Activated naive CD8-positive, alpha-beta T cell treated with anti-CD3 and anti-CD28 coated beads for 36 hours (primary cell): ENCODE measurements around the gene PXDN. TPM values are rescaled to one million over a fixed set of nuclear protein-coding genes. Genes with fewer than 3 reads are reported as not detected.

ENCODE experiments used
- DNase-seq: peaks from one replicate; pipeline ENCODE4 v3.0.0; 2021
- H3K27ac Mint-ChIP-seq: one replicate; pipeline ENCODE4 v1.8.0; 2022; ENCODE audit warnings: mild to moderate bottlenecking, moderate library complexity, mixed read lengths
- H3K27me3 Mint-ChIP-seq: one replicate; pipeline ENCODE4 v1.8.0; 2022; ENCODE audit warnings: mild to moderate bottlenecking, mixed read lengths
- H3K36me3 Mint-ChIP-seq: one replicate; pipeline ENCODE4 v1.8.0; 2021; ENCODE audit warnings: mild to moderate bottlenecking, mixed read lengths
- H3K4me1 Mint-ChIP-seq: one replicate; pipeline ENCODE4 v1.8.0; 2021; ENCODE audit warnings: mixed read lengths
- H3K4me3 Mint-ChIP-seq: one replicate; pipeline ENCODE4 v1.8.0; 2022; ENCODE audit warnings: mild to moderate bottlenecking, moderate library complexity, mixed read lengths
- H3K9me3 Mint-ChIP-seq: one replicate; pipeline ENCODE4 v1.8.0; 2022; ENCODE audit warnings: mixed read lengths
- total RNA-seq, 2 experiments: library from RNA; stranded (reverse); gene quantifications; one replicate each; pipeline ENCODE4 v1.2.3, GENCODE V29; 2021

The PXDN gene
- total RNA-seq, 2 experiments from 2014 or later = 1.8 to 2.1 TPM

- no peaks in the 10 kb centered on the region for H3K9me3 Mint-ChIP-seq
- H3K36me3 Mint-ChIP-seq = no peaks in the 10 kb centered on the region
- no peaks in the 10 kb centered on the region for H3K27me3 Mint-ChIP-seq
- H3K4me3 Mint-ChIP-seq = no peak overlapping the region
- no peak for DNase-seq
- H3K4me1 Mint-ChIP-seq = no peaks in the 10 kb centered on the region
- H3K27ac Mint-ChIP-seq = no peak overlapping the region
Measured at GRCh38 chr2:1636791-1637415, 107.4 kb downstream of the PXDN start.

- H3K4me1 Mint-ChIP-seq = no peaks in the 10 kb centered on the region
- H3K9me3 Mint-ChIP-seq = no peaks in the 10 kb centered on the region
- no peak for DNase-seq
- H3K36me3 Mint-ChIP-seq = no peaks in the 10 kb centered on the region
- no peaks in the 10 kb centered on the region for H3K27me3 Mint-ChIP-seq
- H3K27ac Mint-ChIP-seq = no peak overlapping the region
- H3K4me3 Mint-ChIP-seq = no peak overlapping the region
Measured at GRCh38 chr2:1635823-1636222, 108.5 kb downstream of the PXDN start.

- Mint-ChIP-seq H3K27me3 (no peaks in the 10 kb centered on the region), H3K4me3 (no peak overlapping the region), H3K9me3 (no peaks in the 10 kb centered on the region), H3K4me1 (no peaks in the 10 kb centered on the region), H3K36me3 (no peaks in the 10 kb centered on the region), H3K27ac (no peak overlapping the region)
- no peak for DNase-seq
Measured at GRCh38 chr2:1634681-1635341, 109.5 kb downstream of the PXDN start.

- Mint-ChIP-seq H3K36me3 (no peaks in the 10 kb centered on the region), H3K4me3 (no peak overlapping the region), H3K27me3 (no peaks in the 10 kb centered on the region), H3K27ac (no peak overlapping the region), H3K9me3 (no peaks in the 10 kb centered on the region), H3K4me1 (no peaks in the 10 kb centered on the region)
- DNase-seq = no peak
Measured at GRCh38 chr2:1633936-1634587, 110.3 kb downstream of the PXDN start.

GRCh38 chr2:1633092-1633671 lies 111.1 kb downstream of the PXDN start:
- H3K36me3 Mint-ChIP-seq = no peaks in the 10 kb centered on the region
- no peaks in the 10 kb centered on the region for H3K9me3 Mint-ChIP-seq
- no peak overlapping the region for H3K27ac Mint-ChIP-seq
- no peaks in the 10 kb centered on the region for H3K4me1 Mint-ChIP-seq
- no peak for DNase-seq
- H3K27me3 Mint-ChIP-seq = no peaks in the 10 kb centered on the region
- no peak overlapping the region for H3K4me3 Mint-ChIP-seq

- DNase-seq = no peak
- no peak overlapping the region for H3K27ac Mint-ChIP-seq
- no peak overlapping the region for H3K4me3 Mint-ChIP-seq
- H3K4me1 Mint-ChIP-seq = no peaks in the 10 kb centered on the region
- H3K9me3 Mint-ChIP-seq = no peaks in the 10 kb centered on the region
- H3K27me3 Mint-ChIP-seq = no peaks in the 10 kb centered on the region
- no peaks in the 10 kb centered on the region for H3K36me3 Mint-ChIP-seq
Measured at GRCh38 chr2:1632510-1632909, 111.8 kb downstream of the PXDN start.

GRCh38 chr2:1632002-1632348 lies 112.3 kb downstream of the PXDN start:
- Mint-ChIP-seq H3K27ac (no peak overlapping the region), H3K4me1 (no peaks in the 10 kb centered on the region), H3K36me3 (no peaks in the 10 kb centered on the region), H3K9me3 (no peaks in the 10 kb centered on the region), H3K27me3 (no peaks in the 10 kb centered on the region), H3K4me3 (no peak overlapping the region)
- no peak for DNase-seq

GRCh38 chr2:1631292-1632001 lies 112.9 kb downstream of the PXDN start:
- H3K27ac Mint-ChIP-seq = no peak overlapping the region
- H3K27me3 Mint-ChIP-seq = no peaks in the 10 kb centered on the region
- no peak for DNase-seq
- H3K36me3 Mint-ChIP-seq = no peaks in the 10 kb centered on the region
- H3K9me3 Mint-ChIP-seq = no peaks in the 10 kb centered on the region
- no peaks in the 10 kb centered on the region for H3K4me1 Mint-ChIP-seq
- no peak overlapping the region for H3K4me3 Mint-ChIP-seq

GRCh38 chr2:1628893-1629292 lies 115.4 kb downstream of the PXDN start:
- no peaks in the 10 kb centered on the region for H3K36me3 Mint-ChIP-seq
- H3K4me3 Mint-ChIP-seq = no peak overlapping the region
- DNase-seq = no peak
- no peaks in the 10 kb centered on the region for H3K4me1 Mint-ChIP-seq
- no peaks in the 10 kb centered on the region for H3K27me3 Mint-ChIP-seq
- H3K9me3 Mint-ChIP-seq = no peaks in the 10 kb centered on the region
- no peak overlapping the region for H3K27ac Mint-ChIP-seq

GRCh38 chr2:1627628-1628381 lies 116.5 kb downstream of the PXDN start:
- Mint-ChIP-seq H3K4me1 (no peaks in the 10 kb centered on the region), H3K36me3 (no peaks in the 10 kb centered on the region), H3K27me3 (no peaks in the 10 kb centered on the region), H3K27ac (no peak overlapping the region), H3K9me3 (no peaks in the 10 kb centered on the region), H3K4me3 (no peak overlapping the region)
- DNase-seq = no peak

- Mint-ChIP-seq H3K36me3 (no peaks in the 10 kb centered on the region), H3K27me3 (no peaks in the 10 kb centered on the region), H3K27ac (no peak overlapping the region), H3K4me1 (no peaks in the 10 kb centered on the region), H3K9me3 (no peaks in the 10 kb centered on the region), H3K4me3 (no peak overlapping the region)
- no peak for DNase-seq
Measured at GRCh38 chr2:1626271-1626681, 118.0 kb downstream of the PXDN start.

GRCh38 chr2:1625281-1626001 lies 118.9 kb downstream of the PXDN start:
- H3K27ac Mint-ChIP-seq = no peak overlapping the region

GRCh38 chr2:1623906-1624445 lies 120.3 kb downstream of the PXDN start:
- Mint-ChIP-seq H3K27me3 (no peaks in the 10 kb centered on the region), H3K36me3 (no peaks in the 10 kb centered on the region), H3K4me1 (no peaks in the 10 kb centered on the region), H3K9me3 (no peaks in the 10 kb centered on the region), H3K4me3 (no peak overlapping the region), H3K27ac (no peak overlapping the region)
- DNase-seq = no peak

More at GRCh38 chr2:1625281-1626001, 118.9 kb downstream of the PXDN start:
- H3K9me3 Mint-ChIP-seq = no peaks in the 10 kb centered on the region
- H3K36me3 Mint-ChIP-seq = no peaks in the 10 kb centered on the region
- DNase-seq = no peak
- no peak overlapping the region for H3K4me3 Mint-ChIP-seq
- no peaks in the 10 kb centered on the region for H3K4me1 Mint-ChIP-seq
- no peaks in the 10 kb centered on the region for H3K27me3 Mint-ChIP-seq
